HepG2 (cell line): Measurements from ENCODE around the gene ADD2. TPM values are rescaled to one million over a fixed set of nuclear protein-coding genes. Genes with fewer than 3 reads are reported as not detected.

Source experiments
- ATAC-seq: fragments of 200-7000 bp; cut with Tn5 transposase; 3 replicates; pipeline ENCODE4 v1.9.1; 2020; ENCODE audit warnings: mild to moderate bottlenecking, moderate library complexity
- BruUV-seq: library from RNA; stranded (reverse); fragments of 400-500 nt; replicated peaks from 2 replicates; lab custom pipeline; 2021; lab: Mats Ljungman, UMichigan
- CTCF ChIA-PET: fragments of 300-600 bp; formaldehyde crosslinking; extraction: SDS; loops from one replicate; lab custom pipeline; 2021; ENCODE audit warnings: low total read pairs, inconsistent platforms, low intra/inter-chr PET ratio; lab: Yijun Ruan, JAX
- POLR2A ChIA-PET: fragments of 350-600 bp; sonication (Branson Sonifier 250); formaldehyde crosslinking; loops from one replicate; lab custom pipeline; 2020; ENCODE audit warnings: antibody characterized with exemption, inconsistent platforms; lab: Yijun Ruan, JAX
- DNase-seq: peaks from one replicate; pipeline ENCODE4 v3.0.0-alpha.2; 2015; ENCODE audit warnings: low spot score
- FAIRE-seq: peaks from 3 replicates; lab custom pipeline; 2011; peaks lifted over from hg19 to GRCh38; lab: Jason Lieb, UNC
- H2AFZ ChIP-seq: one replicate; pipeline ENCODE4 v1.6.1; 2011; ENCODE audit warnings: low read length, inconsistent platforms
- H3K27ac ChIP-seq: fragments of 300-600 bp; 3 replicates; pipeline ENCODE4 v1.8.0; 2011; ENCODE audit warnings: mixed run types, mild to moderate bottlenecking, mixed read lengths, low read length, inconsistent platforms; ENCODE audit not compliant: insufficient read depth; ENCODE audit errors: extremely low read length
- H3K27me3 ChIP-seq, 2 experiments: fragments of 200-600 bp in 1 of 2; 2 replicates in 1 of 2; 3 replicates in 1 of 2; pipeline versions ENCODE4 v1.6.0 to v1.8.0; 2011; ENCODE audit warnings: low read length in 2 of 2, mild to moderate bottlenecking in 2 of 2, moderate library complexity in 2 of 2, inconsistent platforms in 1 of 2; ENCODE audit not compliant: insufficient read depth in 2 of 2, control insufficient read depth in 1 of 2
- H3K36me3 ChIP-seq, 2 experiments: fragments of 200-600 bp in 1 of 2; replicated peaks in 1 of 2; 2 replicates in 1 of 2; 3 replicates in 1 of 2; pipeline versions ENCODE4 v1.5.1 to v1.8.0; 2011; ENCODE audit warnings: low read length in 2 of 2, inconsistent platforms in 1 of 2; ENCODE audit not compliant: insufficient read depth in 2 of 2, control insufficient read depth in 1 of 2
- H3K4me1 ChIP-seq: 2 replicates; pipeline ENCODE4 v1.5.1; 2012; ENCODE audit warnings: low read length, inconsistent platforms; ENCODE audit not compliant: insufficient read depth
- H3K4me2 ChIP-seq: 2 replicates; pipeline ENCODE4 v1.6.0; 2011; ENCODE audit warnings: low read depth, low read length, inconsistent platforms
- H3K4me3 ChIP-seq, 3 experiments: fragments of 200-600 bp in 1 of 3; sonication (generic), shearing (Covaris generic) in 1 of 3; replicated peaks in 1 of 3; 2 replicates each; pipeline ENCODE4 v1.5.1; 2011 to 2016; ENCODE audit warnings: low read length in 3 of 3, inconsistent platforms in 2 of 3, low read depth in 2 of 3, mild to moderate bottlenecking in 2 of 3, control low read depth in 1 of 3, mixed read lengths in 1 of 3; ENCODE audit not compliant: insufficient read depth in 1 of 3
- H3K79me2 ChIP-seq: one replicate; pipeline ENCODE4 v1.6.1; 2011; ENCODE audit warnings: low read length, inconsistent platforms; ENCODE audit not compliant: insufficient read depth
- H3K9ac ChIP-seq: 2 replicates; pipeline ENCODE4 v1.6.0; 2011; ENCODE audit warnings: mild to moderate bottlenecking, low read depth, low read length, inconsistent platforms; ENCODE audit not compliant: insufficient read depth
- H3K9me3 ChIP-seq: 2 replicates; pipeline ENCODE4 v1.5.1; 2012; ENCODE audit warnings: mild to moderate bottlenecking, low read length
- H4K20me1 ChIP-seq: 2 replicates; pipeline ENCODE4 v1.6.0; 2011; ENCODE audit warnings: inconsistent platforms, mild to moderate bottlenecking, low read length, moderate library complexity; ENCODE audit not compliant: insufficient read depth
- DMTF1 ChIP-seq: sonication (generic); formaldehyde crosslinking; IDR thresholded peaks from 2 replicates; pipeline ENCODE4 v1.4.0; 2020; ENCODE audit warnings: mild to moderate bottlenecking, missing genetic modification reagents
- FUBP1 ChIP-seq: sonication (generic); formaldehyde crosslinking; IDR thresholded peaks from 2 replicates; pipeline ENCODE4 v1.5.1; 2020; ENCODE audit warnings: missing genetic modification reagents, mild to moderate bottlenecking, borderline replicate concordance
- MAFK ChIP-seq, 2 experiments: IDR thresholded peaks in 1 of 2; conservative IDR thresholded peaks in 1 of 2; 2 replicates each; pipeline ENCODE4 v1.6.1; 2011; ENCODE audit warnings: improper control_type of control experiment in 2 of 2, low read length in 2 of 2
- RAD51 ChIP-seq: fragments of 450-650 bp; IDR thresholded peaks from 2 replicates; pipeline ENCODE4 v1.6.1; 2016; ENCODE audit warnings: borderline replicate concordance
- RERE ChIP-seq: IDR thresholded peaks from 2 replicates; pipeline ENCODE4 v1.6.1; 2016; ENCODE audit warnings: low read depth, missing genetic modification reagents, missing compliant biosample characterization
- TAF15 ChIP-seq: fragments of 200-400 bp; formaldehyde crosslinking; IDR thresholded peaks from one replicate; pipeline ENCODE4 v1.6.1; 2018; ENCODE audit warnings: mild to moderate bottlenecking, low read depth, low read length; ENCODE audit not compliant: poor library complexity, severe bottlenecking
- ZIK1 ChIP-seq: sonication (generic); formaldehyde crosslinking; IDR thresholded peaks from 2 replicates; pipeline ENCODE4 v1.5.0; 2020; ENCODE audit warnings: mild to moderate bottlenecking, low read depth, missing genetic modification reagents, borderline replicate concordance
- ZNF547 ChIP-seq: sonication (generic); formaldehyde crosslinking; IDR thresholded peaks from 2 replicates; pipeline ENCODE4 v1.5.1; 2020; ENCODE audit warnings: mild to moderate bottlenecking, missing genetic modification reagents
- ZNF556 ChIP-seq: sonication (generic); formaldehyde crosslinking; IDR thresholded peaks from 2 replicates; pipeline ENCODE4 v1.4.0; 2020; ENCODE audit warnings: mild to moderate bottlenecking, missing genetic modification reagents, borderline replicate concordance
- WGBS: methylation state at CpG from one replicate; pipeline ENCODE4 v1.1.6; 2017; ENCODE audit warnings: low lambda C conversion rate; 5-methylcytosine and 5-hydroxymethylcytosine counted together
- in situ Hi-C: cut with HindIII; loops from 2 replicates; pipeline ENCODE4 v1.10.0; 2017; ENCODE audit warnings: low pct_unique_long_range_greater_than_20kb; ENCODE audit not compliant: extremely low pct_ligation_motif_present
- intact Hi-C: fragments of 100-400 bp; cut with micrococcal nuclease; formaldehyde crosslinking; loops from one replicate; pipeline ENCODE4 v1.10.0; 2022; ENCODE audit not compliant: unreplicated experiment
- polyA plus RNA-seq, 8 experiments: library from polyadenylated mRNA; depleted of rRNA in 3 of 8; stranded (reverse) in 7 of 8; unstranded in 1 of 8; fragments of >200 nt; fragmentation: Illumina TruSeq in 4 of 8; extraction: Trizol in 4 of 8; gene quantifications; 2 replicates each; pipeline versions ENCODE4 v1.2.1 to v1.2.3, GENCODE V29; 2011 to 2016; ENCODE audit warnings: low read depth in 4 of 8, missing spikeins in 1 of 8, mixed read lengths in 1 of 8; ENCODE audit not compliant: insufficient read depth in 1 of 8
- total RNA-seq, 5 experiments: library from RNA; depleted of rRNA; stranded (reverse); fragments of >200 nt; fragmentation: Illumina TruSeq; extraction: Trizol; gene quantifications; 2 replicates each; pipeline ENCODE4 v1.2.3, GENCODE V29; 2016; ENCODE audit warnings: low read depth in 1 of 5

Gene ADD2
- total and polyA plus RNA-seq, 2 of the 13 experiments (the other 11 are each of a cell fraction or from before 2014, with no cell fraction given), result 0.05 to 0.13 TPM

GRCh38 chr2:70732766-70733645, 35.0 kb downstream of the ADD2 start:
- ATAC-seq, result no peak
- in situ Hi-C loops, result no loop called here

More at GRCh38 chr2:70732766-70733645, 35.0 kb downstream of the ADD2 start:
- Histone ChIP-seq H3K9ac (no peak overlapping the region), H3K27ac (no peak overlapping the region), H4K20me1 (no peaks in the 10 kb centered on the region), H2AFZ (no peak overlapping the region), H3K4me2 (no peak overlapping the region), H3K4me1 (no peaks in the 10 kb centered on the region), H3K9me3 (no peaks in the 10 kb centered on the region), H3K79me2 (no peaks in the 10 kb centered on the region), H3K4me3 (no peak overlapping the region), H3K36me3 (no peaks in the 10 kb centered on the region), H3K27me3 (peaks cover 0 to 45% of the 10 kb centered on the region in 2 experiments; a peak in 3 of 5 replicates)
- 22% methylated on average over 6 of the region's 6 CpGs for WGBS
- TF ChIP-seq RERE (CRISPR knock-in tag), result no peak
- no peak for TF ChIP-seq ZNF556 (CRISPR knock-in tag)
- no peak for TF ChIP-seq RAD51
- no peak for TF ChIP-seq MAFK (conservative IDR thresholded peaks at IDR 0.05 in 1 of 2, IDR thresholded peaks at IDR 0.05 in 1 of 2; ENCODE audit: low read length in 2 of 2)
- TF ChIP-seq TAF15, result no peak
- TF ChIP-seq ZNF547 (CRISPR knock-in tag), result no peak
- TF ChIP-seq ZIK1 (CRISPR knock-in tag), result no peak
- TF ChIP-seq DMTF1, result no peak
- no peak for TF ChIP-seq FUBP1 (CRISPR knock-in tag)
- ChIA-PET CTCF (no interaction called here), POLR2A (no interaction called here)
- no TSS peak for BruUV-seq
- intact Hi-C loops, result no loop called here
- no peak for FAIRE-seq
- DNase-seq, result no peak
